HepG2 (cell line): ENCODE data around the gene ZFP1. TPM values are rescaled to one million over a fixed set of nuclear protein-coding genes. Genes with fewer than 3 reads are reported as not detected.
"Not testable (repeated sequence)": the region's sequence is repeated elsewhere in the genome, so short reads cannot be mapped to it uniquely, and the experiment has no call there.

Experiments used
- ATAC-seq: fragments of 200-7000 bp; cut with Tn5 transposase; 3 replicates; pipeline ENCODE4 v1.9.1; 2020; ENCODE audit warnings: mild to moderate bottlenecking, moderate library complexity
- BruUV-seq: library from RNA; stranded (reverse); fragments of 400-500 nt; replicated peaks from 2 replicates; lab custom pipeline; 2021; lab: Mats Ljungman, UMichigan
- CTCF ChIA-PET: fragments of 300-600 bp; formaldehyde crosslinking; extraction: SDS; loops from one replicate; lab custom pipeline; 2021; ENCODE audit warnings: low total read pairs, inconsistent platforms, low intra/inter-chr PET ratio; lab: Yijun Ruan, JAX
- POLR2A ChIA-PET: fragments of 350-600 bp; sonication (Branson Sonifier 250); formaldehyde crosslinking; loops from one replicate; lab custom pipeline; 2020; ENCODE audit warnings: antibody characterized with exemption, inconsistent platforms; lab: Yijun Ruan, JAX
- DNase-seq: peaks from one replicate; pipeline ENCODE4 v3.0.0-alpha.2; 2015; ENCODE audit warnings: low spot score
- FAIRE-seq: peaks from 3 replicates; lab custom pipeline; 2011; peaks lifted over from hg19 to GRCh38; lab: Jason Lieb, UNC
- H2AFZ ChIP-seq: one replicate; pipeline ENCODE4 v1.6.1; 2011; ENCODE audit warnings: low read length, inconsistent platforms
- H3K27ac ChIP-seq: fragments of 300-600 bp; 3 replicates; pipeline ENCODE4 v1.8.0; 2011; ENCODE audit warnings: mixed run types, mild to moderate bottlenecking, mixed read lengths, low read length, inconsistent platforms; ENCODE audit not compliant: insufficient read depth; ENCODE audit errors: extremely low read length
- H3K27me3 ChIP-seq, 2 experiments: fragments of 200-600 bp in 1 of 2; 2 replicates in 1 of 2; 3 replicates in 1 of 2; pipeline versions ENCODE4 v1.6.0 to v1.8.0; 2011; ENCODE audit warnings: low read length in 2 of 2, mild to moderate bottlenecking in 2 of 2, moderate library complexity in 2 of 2, inconsistent platforms in 1 of 2; ENCODE audit not compliant: insufficient read depth in 2 of 2, control insufficient read depth in 1 of 2
- H3K36me3 ChIP-seq, 2 experiments: fragments of 200-600 bp in 1 of 2; replicated peaks in 1 of 2; 2 replicates in 1 of 2; 3 replicates in 1 of 2; pipeline versions ENCODE4 v1.5.1 to v1.8.0; 2011; ENCODE audit warnings: low read length in 2 of 2, inconsistent platforms in 1 of 2; ENCODE audit not compliant: insufficient read depth in 2 of 2, control insufficient read depth in 1 of 2
- H3K4me1 ChIP-seq: 2 replicates; pipeline ENCODE4 v1.5.1; 2012; ENCODE audit warnings: low read length, inconsistent platforms; ENCODE audit not compliant: insufficient read depth
- H3K4me2 ChIP-seq: 2 replicates; pipeline ENCODE4 v1.6.0; 2011; ENCODE audit warnings: low read depth, low read length, inconsistent platforms
- H3K4me3 ChIP-seq, 3 experiments: fragments of 200-600 bp in 1 of 3; sonication (generic), shearing (Covaris generic) in 1 of 3; replicated peaks in 1 of 3; 2 replicates each; pipeline ENCODE4 v1.5.1; 2011 to 2016; ENCODE audit warnings: low read length in 3 of 3, inconsistent platforms in 2 of 3, low read depth in 2 of 3, mild to moderate bottlenecking in 2 of 3, control low read depth in 1 of 3, mixed read lengths in 1 of 3; ENCODE audit not compliant: insufficient read depth in 1 of 3
- H3K79me2 ChIP-seq: one replicate; pipeline ENCODE4 v1.6.1; 2011; ENCODE audit warnings: low read length, inconsistent platforms; ENCODE audit not compliant: insufficient read depth
- H3K9ac ChIP-seq: 2 replicates; pipeline ENCODE4 v1.6.0; 2011; ENCODE audit warnings: mild to moderate bottlenecking, low read depth, low read length, inconsistent platforms; ENCODE audit not compliant: insufficient read depth
- H3K9me3 ChIP-seq: 2 replicates; pipeline ENCODE4 v1.5.1; 2012; ENCODE audit warnings: mild to moderate bottlenecking, low read length
- H4K20me1 ChIP-seq: 2 replicates; pipeline ENCODE4 v1.6.0; 2011; ENCODE audit warnings: inconsistent platforms, mild to moderate bottlenecking, low read length, moderate library complexity; ENCODE audit not compliant: insufficient read depth
- IRF1 ChIP-seq: sonication (generic); formaldehyde crosslinking; IDR thresholded peaks from 2 replicates; pipeline ENCODE4 v1.4.0; 2020; ENCODE audit warnings: low read depth, mild to moderate bottlenecking, missing genetic modification reagents
- KMT2A ChIP-seq: sonication (generic); formaldehyde crosslinking; IDR thresholded peaks from 2 replicates; pipeline ENCODE4 v1.4.0; 2020; ENCODE audit warnings: missing genetic modification reagents
- PBX3 ChIP-seq: sonication (generic); formaldehyde crosslinking; IDR thresholded peaks from 2 replicates; pipeline ENCODE4 v1.8.1; 2023; ENCODE audit warnings: missing genetic modification reagents, inconsistent platforms, borderline replicate concordance
- ZNF136 ChIP-seq: sonication (generic); formaldehyde crosslinking; IDR thresholded peaks from 2 replicates; pipeline ENCODE4 v1.8.1; 2022; ENCODE audit warnings: low read depth, mild to moderate bottlenecking, moderate library complexity, missing genetic modification reagents
- ZNF138 ChIP-seq: sonication (generic); formaldehyde crosslinking; IDR thresholded peaks from 2 replicates; pipeline ENCODE4 v1.5.0; 2020; ENCODE audit warnings: mild to moderate bottlenecking, low read depth, missing genetic modification reagents
- ZNF17 ChIP-seq: sonication (generic); formaldehyde crosslinking; IDR thresholded peaks from 2 replicates; pipeline ENCODE4 v1.5.0; 2020; ENCODE audit warnings: mild to moderate bottlenecking, missing genetic modification reagents
- WGBS: methylation state at CpG from one replicate; pipeline ENCODE4 v1.1.6; 2017; ENCODE audit warnings: low lambda C conversion rate; 5-methylcytosine and 5-hydroxymethylcytosine counted together
- in situ Hi-C: cut with HindIII; loops from 2 replicates; pipeline ENCODE4 v1.10.0; 2017; ENCODE audit warnings: low pct_unique_long_range_greater_than_20kb; ENCODE audit not compliant: extremely low pct_ligation_motif_present
- intact Hi-C: fragments of 100-400 bp; cut with micrococcal nuclease; formaldehyde crosslinking; loops from one replicate; pipeline ENCODE4 v1.10.0; 2022; ENCODE audit not compliant: unreplicated experiment
- polyA plus RNA-seq, 8 experiments: library from polyadenylated mRNA; depleted of rRNA in 3 of 8; stranded (reverse) in 7 of 8; unstranded in 1 of 8; fragments of >200 nt; fragmentation: Illumina TruSeq in 4 of 8; extraction: Trizol in 4 of 8; gene quantifications; 2 replicates each; pipeline versions ENCODE4 v1.2.1 to v1.2.3, GENCODE V29; 2011 to 2016; ENCODE audit warnings: low read depth in 4 of 8, missing spikeins in 1 of 8, mixed read lengths in 1 of 8; ENCODE audit not compliant: insufficient read depth in 1 of 8
- total RNA-seq, 5 experiments: library from RNA; depleted of rRNA; stranded (reverse); fragments of >200 nt; fragmentation: Illumina TruSeq; extraction: Trizol; gene quantifications; 2 replicates each; pipeline ENCODE4 v1.2.3, GENCODE V29; 2016; ENCODE audit warnings: low read depth in 1 of 5

The ZFP1 gene
- total and polyA plus RNA-seq, 2 of the 13 experiments (the other 11 are each of a cell fraction or from before 2014, with no cell fraction given), result 8.3 to 14.0 TPM

- H3K36me3 ChIP-seq, H3K79me2 ChIP-seq, FAIRE-seq, H3K9ac ChIP-seq, H3K9me3 ChIP-seq, H3K4me2 ChIP-seq, DNase-seq, CTCF ChIA-PET, H2AFZ ChIP-seq, in situ Hi-C loops, H3K4me3 ChIP-seq, H4K20me1 ChIP-seq, BruUV-seq, H3K27ac ChIP-seq: not testable (repeated sequence)
- WGBS, result 55% methylated on average over 10 of the region's 25 CpGs
- peak; percentile 24 for ATAC-seq
- intact Hi-C loops, result loop anchor here (2.0 kb wide), 1 partner anchor 19 kb away; no protein-coding TSS in a partner anchor
- Histone ChIP-seq H3K27me3 (peaks cover 28 to 69% of the 10 kb centered on the region in 2 experiments), H3K4me1 (peaks cover 19% of the 10 kb centered on the region; the same call in 1 of the 2 replicates)
- POLR2A ChIA-PET, result interaction anchor here (1.1 to 1.3 kb wide), 2 partner anchors 19 to 20 kb away, joined by 3 to 4 read pairs; no protein-coding TSS in a partner anchor
Observed at GRCh38 chr16:75205961-75206748, 57.8 kb downstream of the ZFP1 start.

GRCh38 chr16:75206749-75207451, 58.6 kb downstream of the ZFP1 start, which contains the start of gene CTRB2:
Gene CTRB2, minus strand, starts transcription at chr16:75207161. Its CDS starts 20 bp downstream, at chr16:75207141.
- Histone ChIP-seq H3K4me3 (no peak within 1 kb of the TSS), H4K20me1 (no peaks in the 10 kb centered on the region), H3K27ac (no peak within 1 kb of the TSS), H3K9me3 (no peaks in the 10 kb centered on the region), H3K36me3 (no peaks in the 10 kb centered on the region), H3K9ac (no peak within 1 kb of the TSS), H3K27me3 (peaks cover 31 to 73% of the 10 kb centered on the region in 2 experiments), H2AFZ (no peak within 1 kb of the TSS), H3K4me2 (no peak within 1 kb of the TSS), H3K4me1 (peaks cover 19% of the 10 kb centered on the region; the same call in 1 of the 2 replicates), H3K79me2 (no peaks in the 10 kb centered on the region)
- FAIRE-seq (no peak), ATAC-seq (peak; percentile 37), DNase-seq (no peak)
- in situ Hi-C loops (no loop called here), intact Hi-C loops (loop anchor here (2.0 kb wide), 1 partner anchor 18 kb away; no protein-coding TSS in a partner anchor)
- no TSS peak for BruUV-seq
- CTCF ChIA-PET, result no interaction called here
- POLR2A ChIA-PET, result interaction anchor here (1.1 to 1.3 kb wide), 2 partner anchors 19 to 20 kb away, joined by 3 to 4 read pairs; no protein-coding TSS in a partner anchor
- 48% methylated on average over 18 of the region's 24 CpGs for WGBS
- TF ChIP-seq ZNF136 (CRISPR knock-in tag), result no peak
- no peak for TF ChIP-seq KMT2A (CRISPR knock-in tag)
- TF ChIP-seq PBX3 (CRISPR knock-in tag), result no peak
- TF ChIP-seq IRF1 (CRISPR knock-in tag), result no peak
- TF ChIP-seq ZNF17 (CRISPR knock-in tag), result no peak
- TF ChIP-seq ZNF138 (CRISPR knock-in tag), result no peak
